Measurements from ENCODE around the gene TCF19.

Gene TCF19

GRCh38 chr6:31122791-31123706, 35.3 kb upstream of the TCF19 start:
- Mint-ChIP-seq H3K36me3 (no peaks in the 10 kb centered on the region), H3K27ac (no peak overlapping the region), H3K4me1 (peaks cover 19% of the 10 kb centered on the region), H3K27me3 (peaks cover 57% of the 10 kb centered on the region), H3K4me3 (no peak overlapping the region), H3K9me3 (no peaks in the 10 kb centered on the region)
- ATAC-seq, result no peak

- no peak overlapping the region for H3K4me3 Mint-ChIP-seq
Observed at GRCh38 chr6:31125162-31125561, 33.2 kb upstream of the TCF19 start.

GRCh38 chr6:31125586-31126363, 32.6 kb upstream of the TCF19 start:
- H3K27me3 Mint-ChIP-seq, result peaks cover 48% of the 10 kb centered on the region
- no peaks in the 10 kb centered on the region for H3K9me3 Mint-ChIP-seq
- H3K4me1 Mint-ChIP-seq, result peaks cover 21% of the 10 kb centered on the region
- no peak overlapping the region for H3K27ac Mint-ChIP-seq
- no peak overlapping the region for H3K4me3 Mint-ChIP-seq
- H3K36me3 Mint-ChIP-seq, result no peaks in the 10 kb centered on the region
- no peak for ATAC-seq

More at GRCh38 chr6:31125162-31125561, 33.2 kb upstream of the TCF19 start:
- peaks cover 44% of the 10 kb centered on the region for H3K27me3 Mint-ChIP-seq
- no peak for ATAC-seq
- H3K36me3 Mint-ChIP-seq, result no peaks in the 10 kb centered on the region
- no peak overlapping the region for H3K27ac Mint-ChIP-seq
- peaks cover 21% of the 10 kb centered on the region for H3K4me1 Mint-ChIP-seq
- H3K9me3 Mint-ChIP-seq, result no peaks in the 10 kb centered on the region

GRCh38 chr6:31126396-31127175, 31.8 kb upstream of the TCF19 start:
- Mint-ChIP-seq H3K36me3 (no peaks in the 10 kb centered on the region), H3K9me3 (no peaks in the 10 kb centered on the region), H3K4me3 (no peak overlapping the region), H3K27me3 (peaks cover 50% of the 10 kb centered on the region), H3K4me1 (peaks cover 21% of the 10 kb centered on the region), H3K27ac (peak overlapping the region; percentile 14)
- peak; percentile 7 for ATAC-seq

GRCh38 chr6:31128093-31128676, 30.2 kb upstream of the TCF19 start:
- H3K4me3 Mint-ChIP-seq, result no peak overlapping the region
- H3K36me3 Mint-ChIP-seq, result no peaks in the 10 kb centered on the region
- H3K9me3 Mint-ChIP-seq, result no peaks in the 10 kb centered on the region
- ATAC-seq, result no peak
- H3K4me1 Mint-ChIP-seq, result peaks cover 21% of the 10 kb centered on the region
- H3K27ac Mint-ChIP-seq, result no peak overlapping the region
- H3K27me3 Mint-ChIP-seq, result peaks cover 41% of the 10 kb centered on the region

GRCh38 chr6:31129130-31129529, 29.3 kb upstream of the TCF19 start:
- no peak overlapping the region for H3K4me3 Mint-ChIP-seq
- ATAC-seq, result no peak
- no peaks in the 10 kb centered on the region for H3K36me3 Mint-ChIP-seq
- H3K27me3 Mint-ChIP-seq, result peaks cover 31% of the 10 kb centered on the region
- H3K9me3 Mint-ChIP-seq, result no peaks in the 10 kb centered on the region
- no peak overlapping the region for H3K27ac Mint-ChIP-seq
- peaks cover 21% of the 10 kb centered on the region for H3K4me1 Mint-ChIP-seq

- peaks cover 15% of the 10 kb centered on the region for H3K4me1 Mint-ChIP-seq
- ATAC-seq, result no peak
- H3K9me3 Mint-ChIP-seq, result no peaks in the 10 kb centered on the region
- no peak overlapping the region for H3K4me3 Mint-ChIP-seq
- H3K27ac Mint-ChIP-seq, result no peak overlapping the region
- no peaks in the 10 kb centered on the region for H3K36me3 Mint-ChIP-seq
- peaks cover 29% of the 10 kb centered on the region for H3K27me3 Mint-ChIP-seq
Observed at GRCh38 chr6:31130751-31131150, 27.6 kb upstream of the TCF19 start.

- Mint-ChIP-seq H3K36me3 (no peaks in the 10 kb centered on the region), H3K4me1 (peaks cover 12% of the 10 kb centered on the region), H3K9me3 (no peaks in the 10 kb centered on the region), H3K4me3 (no peak overlapping the region), H3K27me3 (peaks cover 23% of the 10 kb centered on the region), H3K27ac (no peak overlapping the region)
- no peak for ATAC-seq
Observed at GRCh38 chr6:31131595-31131994, 26.8 kb upstream of the TCF19 start.

- H3K36me3 Mint-ChIP-seq, result no peaks in the 10 kb centered on the region
- peaks cover 15% of the 10 kb centered on the region for H3K27me3 Mint-ChIP-seq
- H3K4me1 Mint-ChIP-seq, result peaks cover 12% of the 10 kb centered on the region
- no peak overlapping the region for H3K4me3 Mint-ChIP-seq
- no peak for ATAC-seq
- no peak overlapping the region for H3K27ac Mint-ChIP-seq
- no peaks in the 10 kb centered on the region for H3K9me3 Mint-ChIP-seq
Observed at GRCh38 chr6:31132806-31133205, 25.6 kb upstream of the TCF19 start.

- Mint-ChIP-seq H3K4me1 (peaks cover 11% of the 10 kb centered on the region), H3K36me3 (no peaks in the 10 kb centered on the region), H3K9me3 (no peaks in the 10 kb centered on the region), H3K27me3 (peaks cover 7% of the 10 kb centered on the region), H3K4me3 (no peak overlapping the region), H3K27ac (no peak overlapping the region)
- ATAC-seq, result no peak
Observed at GRCh38 chr6:31135710-31136109, 22.7 kb upstream of the TCF19 start.

GRCh38 chr6:31138982-31139381, 19.4 kb upstream of the TCF19 start, which contains the start of gene PSORS1C2:
Gene PSORS1C2, minus strand, starts transcription at chr6:31139066. Its CDS starts 40 bp downstream, at chr6:31139026.
- no peak for ATAC-seq
- H3K4me1 Mint-ChIP-seq, result peaks cover 11% of the 10 kb centered on the region
- peak within 1 kb of the TSS; percentile 68 for H3K27ac Mint-ChIP-seq
- H3K36me3 Mint-ChIP-seq, result peaks cover 6% of the 10 kb centered on the region
- no peaks in the 10 kb centered on the region for H3K9me3 Mint-ChIP-seq
- peak within 1 kb of the TSS; percentile 13 for H3K4me3 Mint-ChIP-seq
- H3K27me3 Mint-ChIP-seq, result no peaks in the 10 kb centered on the region

GRCh38 chr6:31139599-31139998, 18.8 kb upstream of the TCF19 start:
- Mint-ChIP-seq H3K36me3 (peaks cover 11% of the 10 kb centered on the region), H3K27ac (no peak overlapping the region), H3K4me1 (peaks cover 11% of the 10 kb centered on the region), H3K9me3 (no peaks in the 10 kb centered on the region), H3K4me3 (no peak overlapping the region), H3K27me3 (no peaks in the 10 kb centered on the region)
- no peak for ATAC-seq

- no peak for ATAC-seq
- Mint-ChIP-seq H3K4me3 (no peak overlapping the region), H3K4me1 (peaks cover 11% of the 10 kb centered on the region), H3K27ac (no peak overlapping the region), H3K27me3 (no peaks in the 10 kb centered on the region), H3K9me3 (no peaks in the 10 kb centered on the region), H3K36me3 (peaks cover 21% of the 10 kb centered on the region)
Observed at GRCh38 chr6:31140643-31141042, 17.7 kb upstream of the TCF19 start.

- Mint-ChIP-seq H3K27me3 (no peaks in the 10 kb centered on the region), H3K36me3 (peaks cover 27% of the 10 kb centered on the region), H3K4me1 (peaks cover 9% of the 10 kb centered on the region), H3K27ac (no peak overlapping the region), H3K9me3 (no peaks in the 10 kb centered on the region), H3K4me3 (no peak overlapping the region)
- ATAC-seq, result no peak
Observed at GRCh38 chr6:31142361-31142761, 16.0 kb upstream of the TCF19 start.

- Mint-ChIP-seq H3K27me3 (no peaks in the 10 kb centered on the region), H3K36me3 (peaks cover 27% of the 10 kb centered on the region), H3K4me1 (peaks cover 4% of the 10 kb centered on the region), H3K9me3 (no peaks in the 10 kb centered on the region), H3K27ac (no peak overlapping the region), H3K4me3 (no peak overlapping the region)
- no peak for ATAC-seq
Observed at GRCh38 chr6:31143148-31143547, 15.2 kb upstream of the TCF19 start.

Measured in stimulated activated memory B cell treated with anti-CD40 and anti-IgM and Interleukin-4, amounts not matched to agents 10 μg/mL and 1 μg/mL and 100 μg/mL, for 72 hours (primary cell).